Liver (tissue), 9 donors: Measurements from ENCODE around the gene ACSF2. TPM values are rescaled to one million over a fixed set of nuclear protein-coding genes. Genes with fewer than 3 reads are reported as not detected.

Source experiments
- DNase-seq: peaks from one replicate; pipeline ENCODE4 v3.0.0-alpha.2; 2017; ENCODE audit warnings: low spot score
- H3K27ac ChIP-seq, 2 donors: one replicate each; pipeline ENCODE4 v1.7.0; 2013; ENCODE audit warnings: inconsistent platforms in 2 of 2, low read length in 2 of 2, control low read depth in 1 of 2, low read depth in 1 of 2, mild to moderate bottlenecking in 1 of 2
- H3K27me3 ChIP-seq, 4 donors: one replicate each; pipeline versions ENCODE4 v1.6.1 to v1.7.0; 2013; ENCODE audit warnings: low read length in 3 of 4, inconsistent platforms in 1 of 4, mild to moderate bottlenecking in 1 of 4, moderate library complexity in 1 of 4; ENCODE audit not compliant: control insufficient read depth in 4 of 4, insufficient read depth in 4 of 4
- H3K36me3 ChIP-seq, 4 donors: one replicate each; pipeline versions ENCODE4 v1.6.1 to v1.7.0; 2013; ENCODE audit warnings: low read length in 3 of 4, mild to moderate bottlenecking in 3 of 4, low read depth in 1 of 4, moderate library complexity in 1 of 4; ENCODE audit not compliant: control insufficient read depth in 4 of 4, insufficient read depth in 3 of 4
- H3K4me1 ChIP-seq, 4 donors: one replicate each; pipeline versions ENCODE4 v1.6.1 to v1.7.0; 2013; ENCODE audit warnings: low read length in 3 of 4, mild to moderate bottlenecking in 3 of 4, moderate library complexity in 1 of 4; ENCODE audit not compliant: control insufficient read depth in 4 of 4, insufficient read depth in 4 of 4
- H3K4me3 ChIP-seq, 3 donors: one replicate each; pipeline versions ENCODE4 v1.6.1 to v1.7.0; 2013; ENCODE audit warnings: low read length in 3 of 3, control low read depth in 1 of 3, low read depth in 1 of 3, mild to moderate bottlenecking in 1 of 3
- H3K9ac ChIP-seq, 2 donors: one replicate each; pipeline ENCODE4 v1.7.0; 2013; ENCODE audit warnings: low read length in 2 of 2, mild to moderate bottlenecking in 2 of 2, moderate library complexity in 2 of 2, control low read depth in 1 of 2, low read depth in 1 of 2
- H3K9me3 ChIP-seq, 4 donors: one replicate each; pipeline versions ENCODE4 v1.6.1 to v1.7.0; 2013; ENCODE audit warnings: low read length in 3 of 4; ENCODE audit not compliant: control insufficient read depth in 4 of 4
- EGR1 ChIP-seq, 2 donors: IDR thresholded peaks; 2 replicates each; pipeline ENCODE4 v1.6.1; 2016 to 2018; ENCODE audit warnings: antibody characterized with exemption in 2 of 2, low read depth in 2 of 2
- FOXA1 ChIP-seq: IDR thresholded peaks from 2 replicates; pipeline ENCODE4 v1.6.1; 2016; ENCODE audit warnings: antibody characterized with exemption
- FOXA2 ChIP-seq: IDR thresholded peaks from 2 replicates; pipeline ENCODE4 v1.6.1; 2016; ENCODE audit warnings: antibody characterized with exemption
- GABPA ChIP-seq, 2 donors: IDR thresholded peaks in 1 of 2; conservative IDR thresholded peaks in 1 of 2; 2 replicates each; pipeline ENCODE4 v1.6.1; 2016; ENCODE audit warnings: antibody characterized with exemption in 2 of 2, mild to moderate bottlenecking in 1 of 2, moderate library complexity in 1 of 2
- HNF4A ChIP-seq, 2 donors: conservative IDR thresholded peaks; 2 replicates each; pipeline ENCODE4 v1.6.1; 2016; ENCODE audit warnings: antibody characterized with exemption in 2 of 2, mild to moderate bottlenecking in 2 of 2
- HNF4G ChIP-seq: IDR thresholded peaks from 2 replicates; pipeline ENCODE4 v1.6.1; 2016; ENCODE audit warnings: antibody characterized with exemption
- JUND ChIP-seq, 2 donors: IDR thresholded peaks; 2 replicates each; pipeline ENCODE4 v1.6.1; 2016; ENCODE audit warnings: antibody characterized with exemption in 2 of 2
- NR2F2 ChIP-seq: IDR thresholded peaks from 2 replicates; pipeline ENCODE4 v1.6.1; 2016; ENCODE audit warnings: antibody characterized with exemption
- RAD21 ChIP-seq, 2 donors: IDR thresholded peaks; 2 replicates each; pipeline ENCODE4 v1.6.1; 2016; ENCODE audit warnings: antibody characterized with exemption in 2 of 2, mild to moderate bottlenecking in 2 of 2
- RXRA ChIP-seq, 2 donors: IDR thresholded peaks; 2 replicates each; pipeline ENCODE4 v1.6.1; 2017 to 2018; ENCODE audit warnings: antibody characterized with exemption in 2 of 2, mild to moderate bottlenecking in 1 of 2
- SP1 ChIP-seq: IDR thresholded peaks from 2 replicates; pipeline ENCODE4 v1.6.1; 2018; ENCODE audit warnings: antibody characterized with exemption, mild to moderate bottlenecking
- TAF1 ChIP-seq: conservative IDR thresholded peaks from 2 replicates; pipeline ENCODE4 v1.6.1; 2016; ENCODE audit warnings: antibody characterized with exemption, mild to moderate bottlenecking
- YY1 ChIP-seq: IDR thresholded peaks from 2 replicates; pipeline ENCODE4 v1.6.1; 2016; ENCODE audit warnings: antibody characterized with exemption, mild to moderate bottlenecking
- WGBS: extraction: QIAGEN DNeasy Blood & Tissue Kit; methylation state at CpG from one replicate; pipeline ENCODE4 v1.1.7; 2013; 5-methylcytosine and 5-hydroxymethylcytosine counted together
- polyA plus RNA-seq, 2 donors: library from polyadenylated mRNA; stranded (reverse) in 1 of 2; unstranded in 1 of 2; fragments of 200-250 nt in 1 of 2; fragments of >200 nt in 1 of 2; fragmentation: Nextera tagmentation in 1 of 2; extraction: Ambion mirVana in 1 of 2; gene quantifications; one replicate each; pipeline versions ENCODE4 v1.2.1 to v1.2.3, GENCODE V29; 2013 to 2015
- total RNA-seq, 2 donors: library from RNA; depleted of rRNA; stranded (reverse); fragments of >200 nt; gene quantifications; one replicate each; pipeline ENCODE4 v1.2.3, GENCODE V29; 2014
- TF ChIP-seq, protein P1 (sequence below): IDR thresholded peaks from 2 replicates; pipeline ENCODE4 v1.6.1; 2016; ENCODE audit warnings: antibody characterized with exemption
- TF ChIP-seq, protein P2 (sequence below): IDR thresholded peaks from 2 replicates; pipeline ENCODE4 v1.6.1; 2016; ENCODE audit warnings: antibody characterized with exemption
- TF ChIP-seq, protein P3 (sequence below): IDR thresholded peaks from 2 replicates; pipeline ENCODE4 v1.6.1; 2016; ENCODE audit warnings: antibody characterized with exemption
- TF ChIP-seq, protein P4 (sequence below): fragments of 150-350 bp; IDR thresholded peaks from 2 replicates; pipeline ENCODE4 v1.5.1; 2017; ENCODE audit warnings: improper control_type of control experiment, low read depth, low read length; ENCODE audit not compliant: missing input control
- TF ChIP-seq, protein P5 (sequence below): IDR thresholded peaks from 2 replicates; pipeline ENCODE4 v1.6.1; 2016; ENCODE audit warnings: antibody characterized with exemption, mild to moderate bottlenecking
- donor health status: healthy.
- donor health status: healthy.
- donor health status: healthy.
- donor health status: healthy.
- donor health status: healthy.

The ACSF2 gene
- total and polyA plus RNA-seq, 4 donors = 18.9 to 34.3 (median 21.1) TPM

DNA sequence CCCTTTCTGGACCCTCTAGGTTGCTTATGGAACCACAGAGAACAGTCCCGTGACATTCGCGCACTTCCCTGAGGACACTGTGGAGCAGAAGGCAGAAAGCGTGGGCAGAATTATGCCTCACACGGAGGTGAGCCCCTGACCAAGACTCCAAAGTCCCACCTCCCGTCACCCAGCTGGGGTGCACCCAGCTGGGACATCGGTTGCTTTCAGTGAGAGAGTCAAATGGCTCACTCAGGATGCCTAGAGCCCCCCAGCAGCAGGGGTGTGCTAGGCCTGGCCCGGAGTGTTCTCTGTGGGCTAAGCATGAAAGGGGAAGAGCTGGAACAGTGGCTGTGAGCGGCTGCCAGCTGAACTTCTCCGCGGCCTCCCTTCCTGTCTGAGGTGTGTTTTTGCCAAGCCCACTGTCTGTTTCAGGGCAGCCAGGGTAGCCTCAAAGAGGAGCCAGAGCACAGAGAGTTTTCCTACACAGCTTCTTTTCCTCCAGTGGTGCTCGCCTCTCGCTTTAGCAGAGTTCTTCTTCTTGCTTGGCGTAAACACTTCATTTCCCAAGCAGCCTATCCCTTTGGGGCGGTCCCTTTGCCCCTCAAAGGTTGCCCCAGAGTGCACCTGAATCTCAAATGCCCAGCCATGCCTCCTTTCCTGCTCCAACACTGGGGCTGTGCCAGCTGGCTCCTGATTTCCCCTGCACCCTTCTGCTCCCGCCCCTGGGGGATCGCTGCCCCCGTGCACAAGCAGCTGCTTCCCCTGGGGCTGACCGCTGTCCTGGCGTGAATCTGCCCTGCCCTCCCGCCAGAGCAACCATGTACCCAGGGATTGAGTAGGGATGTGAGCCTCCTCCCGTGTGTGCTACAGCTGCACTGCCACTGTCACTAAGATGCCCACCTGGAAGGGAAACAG, 45.2 kb downstream of the ACSF2 start:
- Histone ChIP-seq H3K9me3 (no peaks in the 10 kb centered on the region), H3K9ac (no peak overlapping the region), H3K4me1 (peaks cover 26 to 82% (median 59%) of the 10 kb centered on the region in 4 donors), H3K27me3 (no peaks in the 10 kb centered on the region), H3K36me3 (peaks cover 0 to 6% (median 2%) of the 10 kb centered on the region in 4 donors), H3K4me3 (no peak overlapping the region), H3K27ac (peak overlapping the region in 1 of 2 donors; percentile 35)
- no peak for TF ChIP-seq GABPA (IDR thresholded peaks at IDR 0.05 in 1 of 2, conservative IDR thresholded peaks at IDR 0.05 in 1 of 2)
- TF ChIP-seq YY1 = no peak
- TF ChIP-seq JUND (IDR thresholded peaks at IDR 0.05) = no peak
- no peak for TF ChIP-seq FOXA1
- TF ChIP-seq, protein P1, sequence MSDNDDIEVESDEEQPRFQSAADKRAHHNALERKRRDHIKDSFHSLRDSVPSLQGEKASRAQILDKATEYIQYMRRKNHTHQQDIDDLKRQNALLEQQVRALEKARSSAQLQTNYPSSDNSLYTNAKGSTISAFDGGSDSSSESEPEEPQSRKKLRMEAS = no peak
- TF ChIP-seq HNF4A (conservative IDR thresholded peaks at IDR 0.05) = no peak
- no peak for TF ChIP-seq RXRA (IDR thresholded peaks at IDR 0.05)
- TF ChIP-seq FOXA2 = no peak
- no peak for TF ChIP-seq TAF1
- TF ChIP-seq EGR1 (IDR thresholded peaks at IDR 0.05; ENCODE audit: low read depth in 2 of 2) = no peak
- TF ChIP-seq RAD21 (IDR thresholded peaks at IDR 0.05) = no peak
- no peak for TF ChIP-seq HNF4G
- TF ChIP-seq, protein P2, sequence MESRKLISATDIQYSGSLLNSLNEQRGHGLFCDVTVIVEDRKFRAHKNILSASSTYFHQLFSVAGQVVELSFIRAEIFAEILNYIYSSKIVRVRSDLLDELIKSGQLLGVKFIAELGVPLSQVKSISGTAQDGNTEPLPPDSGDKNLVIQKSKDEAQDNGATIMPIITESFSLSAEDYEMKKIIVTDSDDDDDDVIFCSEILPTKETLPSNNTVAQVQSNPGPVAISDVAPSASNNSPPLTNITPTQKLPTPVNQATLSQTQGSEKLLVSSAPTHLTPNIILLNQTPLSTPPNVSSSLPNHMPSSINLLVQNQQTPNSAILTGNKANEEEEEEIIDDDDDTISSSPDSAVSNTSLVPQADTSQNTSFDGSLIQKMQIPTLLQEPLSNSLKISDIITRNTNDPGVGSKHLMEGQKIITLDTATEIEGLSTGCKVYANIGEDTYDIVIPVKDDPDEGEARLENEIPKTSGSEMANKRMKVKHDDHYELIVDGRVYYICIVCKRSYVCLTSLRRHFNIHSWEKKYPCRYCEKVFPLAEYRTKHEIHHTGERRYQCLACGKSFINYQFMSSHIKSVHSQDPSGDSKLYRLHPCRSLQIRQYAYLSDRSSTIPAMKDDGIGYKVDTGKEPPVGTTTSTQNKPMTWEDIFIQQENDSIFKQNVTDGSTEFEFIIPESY = no peak
- no peak for DNase-seq
- 57% methylated on average over 22 of the region's 22 CpGs for WGBS

DNA sequence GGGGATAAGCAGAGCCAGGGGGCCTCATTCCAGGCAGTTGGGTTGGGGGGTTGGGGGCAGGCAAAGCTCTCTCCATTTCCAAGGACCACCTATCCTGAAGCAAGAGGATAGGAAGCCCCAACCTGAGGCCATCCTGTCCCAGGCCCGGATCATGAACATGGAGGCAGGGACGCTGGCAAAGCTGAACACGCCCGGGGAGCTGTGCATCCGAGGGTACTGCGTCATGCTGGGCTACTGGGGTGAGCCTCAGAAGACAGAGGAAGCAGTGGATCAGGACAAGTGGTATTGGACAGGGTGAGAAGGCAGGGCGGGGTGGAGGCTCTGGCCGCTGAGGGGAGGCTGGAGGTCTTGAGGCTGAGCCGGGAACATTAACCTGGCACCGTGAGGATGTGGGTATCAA, 46.3 kb downstream of the ACSF2 start:
- Histone ChIP-seq H3K27ac (no peak overlapping the region), H3K4me3 (no peak overlapping the region), H3K9me3 (no peaks in the 10 kb centered on the region), H3K9ac (no peak overlapping the region), H3K4me1 (peaks cover 20 to 77% (median 53%) of the 10 kb centered on the region in 4 donors), H3K27me3 (no peaks in the 10 kb centered on the region), H3K36me3 (peaks cover 0 to 6% (median 2%) of the 10 kb centered on the region in 4 donors)
- DNase-seq = no peak
- TF ChIP-seq FOXA2 (no peak), SP1 (no peak), YY1 (no peak), GABPA (IDR thresholded peaks at IDR 0.05 in 1 of 2, conservative IDR thresholded peaks at IDR 0.05 in 1 of 2) (no peak), HNF4A (conservative IDR thresholded peaks at IDR 0.05) (no peak), JUND (IDR thresholded peaks at IDR 0.05) (no peak), FOXA1 (no peak), HNF4G (no peak), RXRA (IDR thresholded peaks at IDR 0.05) (no peak), NR2F2 (no peak)
- TF ChIP-seq, protein P3, sequence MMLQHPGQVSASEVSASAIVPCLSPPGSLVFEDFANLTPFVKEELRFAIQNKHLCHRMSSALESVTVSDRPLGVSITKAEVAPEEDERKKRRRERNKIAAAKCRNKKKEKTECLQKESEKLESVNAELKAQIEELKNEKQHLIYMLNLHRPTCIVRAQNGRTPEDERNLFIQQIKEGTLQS = no peak
- TF ChIP-seq, protein P4, sequence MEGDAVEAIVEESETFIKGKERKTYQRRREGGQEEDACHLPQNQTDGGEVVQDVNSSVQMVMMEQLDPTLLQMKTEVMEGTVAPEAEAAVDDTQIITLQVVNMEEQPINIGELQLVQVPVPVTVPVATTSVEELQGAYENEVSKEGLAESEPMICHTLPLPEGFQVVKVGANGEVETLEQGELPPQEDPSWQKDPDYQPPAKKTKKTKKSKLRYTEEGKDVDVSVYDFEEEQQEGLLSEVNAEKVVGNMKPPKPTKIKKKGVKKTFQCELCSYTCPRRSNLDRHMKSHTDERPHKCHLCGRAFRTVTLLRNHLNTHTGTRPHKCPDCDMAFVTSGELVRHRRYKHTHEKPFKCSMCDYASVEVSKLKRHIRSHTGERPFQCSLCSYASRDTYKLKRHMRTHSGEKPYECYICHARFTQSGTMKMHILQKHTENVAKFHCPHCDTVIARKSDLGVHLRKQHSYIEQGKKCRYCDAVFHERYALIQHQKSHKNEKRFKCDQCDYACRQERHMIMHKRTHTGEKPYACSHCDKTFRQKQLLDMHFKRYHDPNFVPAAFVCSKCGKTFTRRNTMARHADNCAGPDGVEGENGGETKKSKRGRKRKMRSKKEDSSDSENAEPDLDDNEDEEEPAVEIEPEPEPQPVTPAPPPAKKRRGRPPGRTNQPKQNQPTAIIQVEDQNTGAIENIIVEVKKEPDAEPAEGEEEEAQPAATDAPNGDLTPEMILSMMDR = no peak
- TF ChIP-seq, protein P2 = no peak
- TF ChIP-seq, protein P1 = no peak
- TF ChIP-seq, protein P5, sequence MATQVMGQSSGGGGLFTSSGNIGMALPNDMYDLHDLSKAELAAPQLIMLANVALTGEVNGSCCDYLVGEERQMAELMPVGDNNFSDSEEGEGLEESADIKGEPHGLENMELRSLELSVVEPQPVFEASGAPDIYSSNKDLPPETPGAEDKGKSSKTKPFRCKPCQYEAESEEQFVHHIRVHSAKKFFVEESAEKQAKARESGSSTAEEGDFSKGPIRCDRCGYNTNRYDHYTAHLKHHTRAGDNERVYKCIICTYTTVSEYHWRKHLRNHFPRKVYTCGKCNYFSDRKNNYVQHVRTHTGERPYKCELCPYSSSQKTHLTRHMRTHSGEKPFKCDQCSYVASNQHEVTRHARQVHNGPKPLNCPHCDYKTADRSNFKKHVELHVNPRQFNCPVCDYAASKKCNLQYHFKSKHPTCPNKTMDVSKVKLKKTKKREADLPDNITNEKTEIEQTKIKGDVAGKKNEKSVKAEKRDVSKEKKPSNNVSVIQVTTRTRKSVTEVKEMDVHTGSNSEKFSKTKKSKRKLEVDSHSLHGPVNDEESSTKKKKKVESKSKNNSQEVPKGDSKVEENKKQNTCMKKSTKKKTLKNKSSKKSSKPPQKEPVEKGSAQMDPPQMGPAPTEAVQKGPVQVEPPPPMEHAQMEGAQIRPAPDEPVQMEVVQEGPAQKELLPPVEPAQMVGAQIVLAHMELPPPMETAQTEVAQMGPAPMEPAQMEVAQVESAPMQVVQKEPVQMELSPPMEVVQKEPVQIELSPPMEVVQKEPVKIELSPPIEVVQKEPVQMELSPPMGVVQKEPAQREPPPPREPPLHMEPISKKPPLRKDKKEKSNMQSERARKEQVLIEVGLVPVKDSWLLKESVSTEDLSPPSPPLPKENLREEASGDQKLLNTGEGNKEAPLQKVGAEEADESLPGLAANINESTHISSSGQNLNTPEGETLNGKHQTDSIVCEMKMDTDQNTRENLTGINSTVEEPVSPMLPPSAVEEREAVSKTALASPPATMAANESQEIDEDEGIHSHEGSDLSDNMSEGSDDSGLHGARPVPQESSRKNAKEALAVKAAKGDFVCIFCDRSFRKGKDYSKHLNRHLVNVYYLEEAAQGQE = no peak
- WGBS = 96% methylated on average over 10 of the region's 10 CpGs
